ENCODE results near the gene NPSR1.
A peak's percentile ranks its signal among the peaks of the same experiment; 100 is the strongest.

Gene NPSR1

DNA sequence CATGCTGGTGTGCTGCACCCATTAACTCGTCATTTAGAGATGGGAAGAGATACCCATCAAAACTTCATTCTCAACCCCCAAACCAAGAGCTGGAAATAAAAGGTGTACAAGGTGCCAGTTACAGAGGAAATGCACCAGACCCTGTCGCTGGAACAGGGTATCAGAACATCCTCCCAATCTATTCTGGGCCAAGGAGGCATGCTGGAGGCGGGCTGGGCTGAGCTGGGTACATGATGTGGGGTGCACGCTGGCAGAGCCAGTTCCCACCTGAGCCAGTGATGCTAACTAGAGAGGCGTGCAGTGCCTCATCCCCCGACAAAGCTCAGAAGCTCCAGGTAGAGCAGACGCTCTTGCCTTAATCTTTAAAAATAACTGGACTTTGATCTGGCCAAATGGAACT, 70.1 kb downstream of the NPSR1 start:
- no peak for DNase-seq (ENCODE audit: low read depth in 2 of 2)
- H3K4me3 ChIP-seq (replicated peaks in 1 of 2; ENCODE audit: low read depth in 2 of 2, low read length in 2 of 2): no peak overlapping the region

DNA sequence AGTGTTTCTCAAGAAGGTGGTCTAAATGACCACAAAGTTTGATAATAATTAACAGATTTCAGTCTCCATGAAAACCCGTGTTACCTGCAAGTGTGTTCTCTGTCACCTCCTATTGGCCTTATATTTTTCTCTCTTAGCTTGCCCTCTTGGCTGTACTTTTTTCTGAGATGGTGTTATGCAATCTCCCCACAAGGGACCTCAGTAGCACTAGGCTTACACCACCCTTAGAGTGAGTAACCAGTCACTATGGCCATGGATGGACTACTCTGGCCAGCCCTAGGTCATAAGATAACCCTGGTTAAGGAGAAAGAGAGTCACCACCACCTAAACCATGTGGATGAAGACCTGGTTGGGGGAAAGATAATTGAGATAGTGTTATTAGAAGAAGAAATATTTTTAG, 76.8 kb downstream of the NPSR1 start:
- no peak overlapping the region for H3K4me3 ChIP-seq (replicated peaks in 1 of 2; ENCODE audit: low read depth in 2 of 2, low read length in 2 of 2)
- peak in 1 of 2 donors; percentile 9 for DNase-seq (ENCODE audit: low read depth in 2 of 2)
- TF ChIP-seq, protein P1, sequence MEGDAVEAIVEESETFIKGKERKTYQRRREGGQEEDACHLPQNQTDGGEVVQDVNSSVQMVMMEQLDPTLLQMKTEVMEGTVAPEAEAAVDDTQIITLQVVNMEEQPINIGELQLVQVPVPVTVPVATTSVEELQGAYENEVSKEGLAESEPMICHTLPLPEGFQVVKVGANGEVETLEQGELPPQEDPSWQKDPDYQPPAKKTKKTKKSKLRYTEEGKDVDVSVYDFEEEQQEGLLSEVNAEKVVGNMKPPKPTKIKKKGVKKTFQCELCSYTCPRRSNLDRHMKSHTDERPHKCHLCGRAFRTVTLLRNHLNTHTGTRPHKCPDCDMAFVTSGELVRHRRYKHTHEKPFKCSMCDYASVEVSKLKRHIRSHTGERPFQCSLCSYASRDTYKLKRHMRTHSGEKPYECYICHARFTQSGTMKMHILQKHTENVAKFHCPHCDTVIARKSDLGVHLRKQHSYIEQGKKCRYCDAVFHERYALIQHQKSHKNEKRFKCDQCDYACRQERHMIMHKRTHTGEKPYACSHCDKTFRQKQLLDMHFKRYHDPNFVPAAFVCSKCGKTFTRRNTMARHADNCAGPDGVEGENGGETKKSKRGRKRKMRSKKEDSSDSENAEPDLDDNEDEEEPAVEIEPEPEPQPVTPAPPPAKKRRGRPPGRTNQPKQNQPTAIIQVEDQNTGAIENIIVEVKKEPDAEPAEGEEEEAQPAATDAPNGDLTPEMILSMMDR (IDR thresholded peaks at IDR 0.05; ENCODE audit: low read depth, low read length): no peak

More for the DNA sequence above, 70.1 kb downstream of the NPSR1 start:
- TF ChIP-seq, protein P1 (IDR thresholded peaks at IDR 0.05; ENCODE audit: low read depth, low read length): no peak

DNA sequence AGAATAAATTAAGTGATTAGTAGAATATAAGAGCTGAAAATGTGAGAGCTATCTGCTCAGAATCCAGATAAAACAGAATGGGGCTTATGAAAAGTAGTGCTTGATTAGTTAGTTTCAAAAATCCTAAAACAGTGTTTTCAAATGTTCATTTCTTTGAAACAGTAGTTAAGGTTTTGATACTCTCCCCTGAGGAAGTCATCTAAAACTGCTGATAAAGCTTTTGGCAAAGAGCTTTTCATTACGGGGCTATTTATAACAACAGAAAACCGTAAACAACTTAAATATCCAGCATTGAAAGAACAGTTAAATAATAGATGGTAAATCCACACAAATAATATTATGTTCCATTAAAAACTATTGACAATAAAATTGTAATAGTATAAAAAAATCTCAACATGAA, 77.5 kb downstream of the NPSR1 start:
- TF ChIP-seq, protein P1 (IDR thresholded peaks at IDR 0.05; ENCODE audit: low read depth, low read length): no peak
- DNase-seq (ENCODE audit: low read depth in 2 of 2): no peak
- H3K4me3 ChIP-seq (replicated peaks in 1 of 2; ENCODE audit: low read depth in 2 of 2, low read length in 2 of 2): no peak overlapping the region

DNA sequence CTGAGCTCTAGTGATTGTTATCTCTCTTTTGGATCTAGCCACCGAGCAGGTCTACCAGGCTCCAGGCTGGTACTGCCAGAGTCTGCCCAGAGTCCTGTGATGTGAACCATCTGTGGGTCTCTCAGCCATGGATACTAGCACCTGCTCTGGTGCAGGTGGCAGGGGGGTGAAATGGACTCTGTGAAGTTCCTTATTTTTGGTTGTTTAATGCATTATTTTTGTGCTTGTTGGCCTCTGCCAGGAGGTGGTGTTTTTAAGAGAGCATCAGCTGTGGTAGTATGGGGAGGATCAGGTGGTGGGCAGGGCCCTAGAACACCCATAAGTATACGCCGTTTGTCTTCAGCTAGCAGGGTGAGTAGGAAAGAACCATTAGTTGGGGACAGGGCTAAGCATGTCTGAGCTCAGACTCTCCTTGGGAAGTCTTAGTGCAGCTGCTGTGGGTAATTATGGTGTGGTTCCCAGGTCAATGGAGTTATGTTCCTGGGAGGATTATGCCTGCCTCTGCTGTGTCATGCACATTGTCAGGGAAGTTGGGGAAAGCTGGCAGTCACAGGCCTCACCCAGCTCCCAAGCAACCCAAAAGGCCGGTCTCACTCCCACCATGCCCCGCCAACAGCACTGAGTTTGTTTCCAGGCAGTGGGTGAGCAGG, 81.8 kb downstream of the NPSR1 start:
- no peak overlapping the region for H3K4me3 ChIP-seq (replicated peaks in 1 of 2; ENCODE audit: low read depth in 2 of 2, low read length in 2 of 2)
- no peak for DNase-seq (ENCODE audit: low read depth in 2 of 2)
- TF ChIP-seq, protein P1 (IDR thresholded peaks at IDR 0.05; ENCODE audit: low read depth, low read length): no peak

DNA sequence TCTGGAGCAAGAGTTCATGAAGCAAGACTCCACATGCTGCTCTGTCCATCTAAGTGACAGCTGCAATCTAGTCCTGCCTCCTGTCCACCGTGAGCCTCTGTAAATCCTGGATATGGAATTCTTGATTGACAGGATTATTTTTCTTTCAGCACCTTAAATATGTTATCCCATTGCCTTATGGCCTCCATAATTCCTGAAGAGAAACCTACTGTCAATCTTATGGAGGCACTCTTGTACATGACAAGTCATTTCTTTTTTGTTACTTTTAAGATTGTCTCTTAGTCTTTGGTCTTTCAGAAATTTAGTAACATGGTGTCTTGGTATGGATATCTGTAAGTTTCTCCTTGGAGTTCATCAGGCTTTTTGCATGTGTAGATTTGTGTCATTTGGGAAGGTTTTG, 82.8 kb downstream of the NPSR1 start:
- no peak for DNase-seq (ENCODE audit: low read depth in 2 of 2)
- H3K4me3 ChIP-seq (replicated peaks in 1 of 2; ENCODE audit: low read depth in 2 of 2, low read length in 2 of 2): no peak overlapping the region
- TF ChIP-seq, protein P1 (IDR thresholded peaks at IDR 0.05; ENCODE audit: low read depth, low read length): no peak

DNA sequence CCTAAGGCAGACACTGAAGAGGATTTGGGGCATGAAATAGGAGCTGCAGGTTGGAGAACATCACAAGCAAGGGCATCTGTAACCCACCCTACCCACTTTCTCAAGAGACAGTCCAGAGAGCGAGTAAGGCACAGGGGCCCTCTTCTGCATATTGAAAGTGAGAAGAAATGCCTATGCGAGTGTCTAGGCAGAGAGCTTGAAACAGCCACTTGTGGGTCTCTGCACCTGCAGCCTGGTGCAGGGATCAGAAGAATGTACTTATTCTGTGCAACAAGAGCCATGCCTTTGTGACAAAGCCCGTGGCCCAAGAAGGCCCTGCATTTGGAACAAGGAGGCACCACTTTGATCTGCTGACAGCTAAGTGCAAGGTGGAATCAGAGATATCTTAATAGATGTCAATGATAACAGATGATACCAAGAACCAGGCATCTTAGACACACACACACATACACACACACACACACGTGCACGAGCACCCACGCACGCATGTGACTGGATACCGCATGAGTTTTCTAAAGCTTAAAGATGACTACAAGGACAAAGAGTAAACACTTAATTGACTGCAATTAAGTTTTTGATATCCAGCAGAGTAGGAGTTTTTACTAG, 89.3 kb downstream of the NPSR1 start:
- no peak overlapping the region for H3K4me3 ChIP-seq (replicated peaks in 1 of 2; ENCODE audit: low read depth in 2 of 2, low read length in 2 of 2)
- TF ChIP-seq, protein P1 (IDR thresholded peaks at IDR 0.05; ENCODE audit: low read depth, low read length): no peak
- no peak for DNase-seq (ENCODE audit: low read depth in 2 of 2)
